HL-60 (cell line): ENCODE results near the gene AVEN.

ENCODE experiments used
- CTCF ChIP-seq: IDR thresholded peaks from one replicate; pipeline ENCODE4 v1.5.1; 2011; ENCODE audit warnings: low read length, control low read depth, inconsistent platforms; ENCODE audit not compliant: insufficient read depth
- GABPA ChIP-seq: IDR thresholded peaks from 2 replicates; pipeline ENCODE4 v1.6.1; 2012; ENCODE audit warnings: low read depth
- POLR2AphosphoS5 ChIP-seq: IDR thresholded peaks from 2 replicates; pipeline ENCODE4 v1.6.1; 2012; ENCODE audit warnings: low read depth
- REST ChIP-seq: IDR thresholded peaks from 2 replicates; pipeline ENCODE4 v1.6.1; 2012; ENCODE audit warnings: low read depth; ENCODE audit not compliant: insufficient replicate concordance
- SPI1 ChIP-seq: IDR thresholded peaks from 2 replicates; pipeline ENCODE4 v1.6.1; 2012; ENCODE audit warnings: low read depth, mild to moderate bottlenecking, borderline replicate concordance

- TF ChIP-seq CTCF (no peak), GABPA (no peak), REST (no peak), POLR2AphosphoS5 (no peak), SPI1 (no peak)
These were observed 70.2 kb downstream of the AVEN start for GRCh38 chr15:33968821-33969220.
